NCI-H2171 (cell line): ENCODE data around the gene JARID2.

ENCODE experiments used
- DNase-seq: peaks from one replicate; lab custom pipeline; 2025; lab: John Stamatoyannopoulos, UW

JARID2 gene

DNA sequence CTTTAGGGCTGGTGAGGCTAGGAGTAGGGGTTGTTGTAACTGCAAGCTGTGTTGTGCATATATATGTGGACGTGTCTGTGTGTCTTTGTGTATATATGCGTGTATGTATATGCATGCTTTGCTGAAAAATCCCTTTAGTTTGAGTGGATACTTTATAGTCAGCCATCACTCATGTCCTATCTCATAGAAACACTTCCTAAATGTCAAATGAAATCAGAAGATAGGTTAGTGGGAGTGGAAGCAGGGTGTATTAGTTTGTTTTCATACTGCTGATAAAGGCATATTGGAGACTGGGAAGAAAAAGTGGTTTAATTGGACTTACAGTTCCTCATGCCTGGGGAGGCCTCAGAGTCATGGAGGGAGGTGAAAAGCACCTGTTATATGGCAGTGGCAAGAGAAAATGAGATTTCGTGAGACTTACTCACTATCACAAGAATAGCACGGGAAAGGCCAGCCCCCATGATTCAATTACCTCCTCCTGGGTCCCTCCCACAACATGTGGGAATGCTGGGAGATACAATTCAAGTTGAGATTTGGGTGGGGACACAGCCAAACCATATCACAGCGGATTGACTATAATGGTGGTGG lies 131.1 kb downstream of the JARID2 start:
- DNase-seq: no peak

DNA sequence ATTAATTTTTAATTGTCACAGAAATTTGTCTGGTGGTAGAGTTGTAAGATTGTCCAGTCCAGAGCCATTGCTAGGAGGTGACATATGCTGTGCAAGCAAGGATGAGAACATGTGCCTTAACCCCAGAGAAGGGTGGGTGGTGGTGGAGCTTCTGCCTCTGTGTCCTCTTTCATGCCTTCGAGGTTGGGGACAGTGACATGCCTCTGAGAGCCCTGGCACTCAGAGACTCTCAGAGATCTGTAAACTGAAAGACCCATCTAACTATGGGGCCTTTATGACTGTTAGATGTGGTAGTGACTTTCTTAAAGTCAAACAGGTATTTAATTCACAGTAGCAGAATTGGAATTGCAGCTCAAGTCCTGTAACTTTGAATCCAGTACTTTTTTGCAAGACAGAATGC lies 132.4 kb downstream of the JARID2 start:
- no peak for DNase-seq

DNA sequence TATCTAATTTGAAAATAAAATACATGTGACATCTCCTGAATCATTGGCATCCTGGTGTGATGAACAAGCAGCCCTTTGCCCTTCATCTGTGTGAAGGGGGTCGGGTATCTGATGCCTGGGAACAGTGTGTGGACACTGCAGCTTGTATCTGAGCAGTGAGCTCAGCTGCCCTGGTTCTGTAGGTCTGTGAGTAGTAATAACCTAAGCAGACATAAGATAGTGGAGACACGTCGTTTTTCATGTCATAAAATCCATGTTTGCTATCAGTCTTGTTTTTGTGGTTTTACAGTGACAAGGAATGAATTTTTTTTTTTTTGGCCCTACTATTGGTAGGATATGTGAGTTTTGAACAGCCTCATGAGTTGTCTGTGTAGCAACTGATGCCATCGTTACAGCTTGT lies 133.0 kb downstream of the JARID2 start:
- DNase-seq: no peak

DNA sequence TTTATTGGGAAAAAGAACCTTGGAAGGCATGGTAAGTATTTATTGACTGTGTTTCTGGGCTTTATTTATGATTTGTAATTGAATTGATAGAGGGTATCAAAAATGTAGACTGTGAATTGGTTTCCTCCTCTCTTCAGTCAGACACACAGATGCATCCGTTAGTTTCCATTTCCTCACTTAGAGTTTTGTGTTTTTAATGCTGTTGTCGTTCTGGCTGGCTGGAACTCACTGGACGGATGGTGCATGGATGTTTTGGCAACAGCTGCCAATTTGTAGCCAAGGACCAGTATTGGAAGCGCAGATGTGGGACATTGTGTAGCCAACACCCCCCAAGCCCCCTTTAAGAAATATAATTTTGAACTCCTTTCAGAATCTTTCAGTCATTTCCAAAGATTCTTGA lies 134.5 kb downstream of the JARID2 start:
- DNase-seq: no peak

DNA sequence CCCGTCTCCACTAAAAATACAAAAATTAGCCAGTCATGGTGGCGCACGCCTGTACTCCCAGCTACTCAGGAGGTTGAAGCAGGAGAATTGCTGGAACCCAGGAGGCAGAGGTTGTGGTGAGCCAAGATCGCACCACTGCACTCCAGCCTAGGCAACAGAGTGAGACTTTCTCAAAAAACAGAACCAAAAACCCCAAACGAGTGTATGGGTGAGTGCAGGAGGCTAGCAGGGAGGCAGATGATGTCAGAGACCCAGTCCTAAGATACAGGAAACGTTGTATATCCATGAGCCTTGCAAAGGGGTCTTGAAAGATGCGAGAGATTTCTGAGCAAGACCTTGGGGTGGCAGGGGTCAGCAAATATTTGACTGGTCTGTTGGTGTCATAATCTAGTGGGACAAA lies 136.2 kb downstream of the JARID2 start:
- DNase-seq: no peak

DNA sequence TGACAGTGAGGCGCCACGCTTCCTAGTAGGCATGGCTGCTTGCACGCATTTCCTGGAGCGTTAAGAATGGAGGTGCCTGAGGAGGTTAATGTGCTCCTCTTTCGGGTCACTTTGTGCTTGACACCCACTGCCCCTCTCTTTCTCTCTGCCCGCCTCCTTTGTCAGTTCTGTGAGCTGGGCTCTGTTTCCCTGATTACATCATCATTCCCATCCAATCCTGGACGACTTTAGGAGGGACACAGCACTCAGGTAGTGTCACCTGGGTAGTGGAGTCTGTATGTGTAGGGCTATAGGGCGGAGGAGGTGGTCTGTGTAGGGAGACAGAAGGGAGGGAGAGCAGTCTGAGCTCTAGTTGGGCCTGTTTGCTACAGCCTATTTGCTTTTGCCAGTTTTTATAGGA lies 136.8 kb downstream of the JARID2 start:
- DNase-seq: no peak

DNA sequence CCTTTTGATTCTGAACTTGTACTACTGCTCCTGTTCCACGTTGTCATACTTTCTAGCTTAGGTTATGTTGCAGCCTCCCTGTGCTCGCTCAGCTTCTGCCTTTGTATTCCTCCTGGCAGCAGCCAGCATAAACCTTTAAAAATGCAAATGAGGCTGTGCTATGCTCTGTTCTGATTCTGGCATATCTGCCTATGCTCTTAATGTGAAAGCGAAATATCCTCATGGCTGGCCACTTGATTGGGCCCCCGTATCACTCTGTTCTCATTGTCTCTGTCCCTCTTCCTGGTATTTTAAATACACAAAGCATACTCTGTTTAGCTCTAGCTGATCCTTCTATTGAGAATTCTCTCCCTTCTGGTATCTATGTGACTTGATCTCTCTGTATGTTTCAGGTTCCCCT lies 139.0 kb downstream of the JARID2 start:
- no peak for DNase-seq

DNA sequence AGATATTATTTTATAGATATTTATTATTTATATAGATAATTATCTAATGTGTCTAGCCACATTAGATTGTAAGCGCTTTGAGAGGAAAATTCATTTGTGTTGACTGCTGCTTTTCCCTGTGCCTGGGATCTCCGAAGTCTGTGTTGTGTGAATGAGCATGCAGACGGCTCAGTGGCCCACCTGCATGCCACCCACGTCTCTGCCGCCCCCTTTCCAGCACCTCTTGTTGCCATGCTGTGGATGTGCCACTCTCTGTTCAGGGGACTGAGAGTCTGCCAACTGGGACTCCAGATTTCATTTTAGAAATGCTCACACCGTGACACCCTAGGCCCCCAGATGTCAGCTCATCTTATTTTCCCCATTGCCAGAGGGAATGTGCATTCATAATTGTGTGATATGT lies 139.7 kb downstream of the JARID2 start:
- DNase-seq: no peak

DNA sequence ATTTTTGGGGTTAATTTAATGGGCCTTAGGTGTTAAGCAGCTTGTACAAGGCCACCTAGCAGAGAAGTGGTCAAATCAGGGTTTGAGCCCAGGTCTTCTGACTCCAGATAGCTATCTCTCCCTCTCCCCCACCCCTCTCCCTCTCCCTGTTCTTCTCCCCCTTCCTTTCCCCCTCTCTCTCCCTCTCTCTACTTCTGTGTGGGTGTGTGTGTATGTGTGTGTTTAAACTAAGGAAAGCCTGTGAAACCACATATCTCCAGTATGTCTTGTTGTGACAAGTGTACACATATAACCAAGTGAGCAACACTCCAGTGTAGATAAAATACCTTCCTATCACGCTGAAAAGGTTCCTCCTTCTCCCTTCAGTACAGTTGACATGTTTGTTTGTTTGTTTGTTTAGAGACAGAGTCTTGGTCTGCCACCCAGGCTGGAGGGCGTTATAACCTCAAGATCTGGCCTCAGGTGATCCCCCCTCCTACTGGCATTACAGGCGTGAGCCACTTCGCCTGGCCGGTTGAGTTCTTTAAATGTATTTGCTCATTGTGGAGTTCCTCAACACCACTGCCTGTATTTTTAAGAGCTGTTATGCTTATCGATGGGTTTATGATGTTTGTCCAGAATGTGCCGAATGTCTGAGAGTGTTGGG lies 140.4 kb downstream of the JARID2 start:
- DNase-seq: no peak

DNA sequence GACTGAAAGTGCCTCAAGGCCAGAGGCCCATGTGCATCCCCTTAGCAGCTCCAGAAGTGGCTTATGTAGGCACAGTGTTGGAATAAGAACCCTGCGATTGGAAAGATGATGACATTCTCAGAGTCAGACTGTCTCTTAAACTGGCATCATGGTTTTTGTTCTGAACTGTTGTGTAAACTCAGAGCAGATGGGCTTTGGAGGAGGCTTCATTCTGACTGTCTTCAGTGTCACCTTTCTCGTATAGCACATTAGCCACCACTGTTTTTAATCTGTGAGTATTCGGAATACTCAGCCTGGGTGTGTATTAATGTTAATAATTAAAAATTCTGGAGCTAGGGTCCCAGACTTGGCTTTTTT lies 140.9 kb downstream of the JARID2 start:
- DNase-seq: peak; percentile 58

DNA sequence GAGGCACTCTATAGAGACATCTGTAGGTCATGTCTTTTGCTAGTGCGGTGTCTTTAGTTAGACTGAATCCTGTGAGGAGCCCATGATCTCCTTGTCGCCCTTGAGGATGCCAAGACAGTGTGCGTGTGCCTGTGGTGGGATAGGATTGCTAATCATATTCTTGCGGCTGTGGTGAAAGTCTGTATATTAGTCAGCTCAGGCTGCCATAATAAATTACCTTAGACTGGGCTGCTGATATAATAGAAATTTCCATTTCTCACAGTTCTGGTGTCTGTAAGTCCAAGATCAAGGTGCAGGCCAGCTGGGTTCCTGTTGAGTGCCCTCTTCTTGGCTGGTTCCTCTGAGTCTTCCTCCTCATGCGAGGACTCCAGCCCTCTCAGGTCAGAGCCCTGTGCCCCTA lies 141.2 kb downstream of the JARID2 start:
- DNase-seq: no peak

DNA sequence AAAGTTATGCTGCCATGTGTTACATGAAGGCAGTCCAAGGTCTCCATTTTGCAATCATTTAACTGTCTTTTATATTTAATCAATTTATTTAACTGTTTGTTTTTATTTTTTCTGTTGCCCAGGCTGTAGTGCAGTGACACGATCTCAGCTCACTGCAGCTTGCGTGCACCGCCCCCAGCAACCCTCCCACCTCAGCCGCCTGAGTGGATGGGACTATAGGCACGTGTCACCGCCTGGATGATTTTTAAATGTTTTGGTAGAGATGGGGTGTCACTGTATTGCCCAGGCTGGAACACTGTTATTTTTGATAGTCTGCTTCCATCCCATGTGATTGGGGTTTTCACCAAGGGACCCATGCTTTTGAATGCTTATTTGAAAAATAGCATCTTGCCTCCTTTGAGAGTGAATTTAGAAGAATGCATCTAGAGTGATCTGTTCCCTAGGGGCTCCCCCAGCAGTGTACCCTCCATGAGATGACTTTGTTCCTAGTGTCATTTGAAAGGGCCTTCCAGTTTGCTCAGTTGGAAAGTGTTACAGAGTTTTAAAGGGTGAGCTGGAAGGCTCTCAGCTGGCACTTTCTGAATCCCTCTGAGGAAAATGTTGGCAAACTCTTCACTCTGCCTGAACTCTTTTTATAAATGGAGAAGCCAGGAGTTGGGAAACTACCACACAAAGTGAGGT lies 143.4 kb downstream of the JARID2 start:
- no peak for DNase-seq

DNA sequence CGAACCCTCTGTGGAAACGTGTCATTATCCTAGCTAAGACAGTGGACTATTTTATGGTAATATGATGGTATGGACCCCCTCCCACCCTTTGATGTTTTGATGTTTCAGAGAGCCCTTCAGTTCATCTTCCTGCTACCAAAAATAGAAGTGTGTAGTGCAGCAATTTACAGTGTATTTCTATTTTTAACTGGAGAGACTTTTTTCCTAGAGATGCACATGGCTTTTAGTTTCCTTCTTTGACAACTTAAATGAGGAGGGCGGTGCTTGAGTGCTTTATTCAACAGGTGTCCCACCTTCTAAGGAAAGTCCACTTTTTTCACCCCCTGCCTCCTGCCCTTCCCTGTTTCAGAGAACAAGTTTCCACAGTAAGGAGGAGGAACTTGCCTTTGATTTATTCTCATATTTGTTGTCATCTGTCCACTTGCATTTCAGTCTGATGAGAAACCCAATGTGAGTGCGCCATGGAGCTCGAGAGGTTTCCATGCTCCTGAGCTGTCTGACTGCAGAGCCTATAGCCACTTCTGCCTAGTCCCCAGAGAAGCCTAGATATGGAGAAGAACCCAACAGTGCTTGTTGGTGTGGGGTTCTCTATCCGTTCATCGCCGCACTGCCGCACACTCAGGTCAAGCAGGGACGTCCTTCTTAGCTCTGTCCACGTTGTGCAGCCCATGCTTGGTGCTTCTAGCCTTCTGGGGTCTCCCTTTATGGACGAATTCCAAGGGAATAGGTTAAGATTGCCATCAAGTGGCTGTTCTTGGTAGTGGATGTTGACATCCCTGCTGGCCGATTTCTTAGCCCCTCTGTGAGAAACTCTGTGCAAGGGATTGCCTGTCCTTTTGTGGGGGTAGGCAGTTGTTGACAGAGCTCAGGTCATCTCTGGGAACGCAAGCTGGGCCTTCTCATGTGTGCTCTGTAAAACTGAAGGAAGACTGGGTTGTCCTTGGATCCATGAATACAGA lies 144.2 kb downstream of the JARID2 start:
- peak; percentile 31 for DNase-seq

DNA sequence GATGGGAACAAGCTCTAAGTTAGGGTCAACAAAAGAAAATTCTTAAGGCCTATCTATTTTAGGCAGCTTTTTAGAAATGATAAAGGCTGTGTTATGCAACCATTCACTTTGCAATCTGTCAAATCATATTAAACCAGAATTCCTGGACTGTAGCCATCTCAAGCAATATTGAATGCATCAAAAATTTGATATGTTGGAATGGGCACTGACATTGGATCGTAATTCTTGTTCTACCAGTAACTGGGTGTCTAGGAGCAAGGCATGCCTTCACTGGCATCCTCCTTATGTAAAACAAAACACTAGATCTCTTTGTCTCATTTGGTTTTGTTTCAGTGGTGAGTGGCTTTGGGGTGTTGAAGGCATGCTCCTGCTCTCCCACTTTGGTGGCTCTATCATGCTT lies 145.6 kb downstream of the JARID2 start:
- DNase-seq: no peak

DNA sequence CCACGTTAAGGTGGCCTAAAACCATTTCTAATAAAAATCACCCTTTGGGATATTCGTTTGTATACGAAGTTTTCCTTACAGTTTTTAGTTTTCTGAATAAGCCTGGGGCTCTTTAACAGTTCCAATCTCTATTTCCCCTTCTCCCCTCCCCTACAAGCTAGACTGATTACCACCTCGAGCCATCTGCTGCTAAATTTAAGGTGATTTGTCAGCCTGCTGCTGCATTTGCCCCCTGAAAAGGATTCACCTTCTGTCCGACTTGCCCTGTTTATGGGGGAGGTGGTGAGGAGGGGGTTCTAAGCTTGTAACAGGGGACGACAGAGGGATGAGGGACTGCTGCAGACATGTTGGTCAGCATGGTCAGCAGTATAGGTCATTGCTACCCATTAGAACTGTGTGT lies 146.3 kb downstream of the JARID2 start:
- peak; percentile 58 for DNase-seq

DNA sequence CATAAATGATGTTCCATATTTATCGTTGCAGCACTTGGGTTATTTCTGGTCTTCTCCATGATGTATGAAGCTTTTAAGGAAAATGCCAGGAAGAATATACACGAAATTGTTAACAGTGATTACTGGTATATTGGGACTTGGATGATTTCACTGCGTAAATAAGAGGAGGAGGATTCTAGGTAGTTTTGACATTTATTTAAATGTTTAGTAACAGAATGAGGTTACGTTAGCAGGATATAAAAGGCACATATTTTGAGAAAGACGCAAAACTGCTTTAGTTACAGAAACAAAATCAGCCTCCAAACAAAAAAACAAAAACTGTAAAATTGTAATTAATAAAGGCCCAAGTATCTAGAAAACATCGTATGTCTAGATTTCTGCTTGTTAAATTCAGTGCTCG lies 147.7 kb downstream of the JARID2 start:
- DNase-seq: no peak

DNA sequence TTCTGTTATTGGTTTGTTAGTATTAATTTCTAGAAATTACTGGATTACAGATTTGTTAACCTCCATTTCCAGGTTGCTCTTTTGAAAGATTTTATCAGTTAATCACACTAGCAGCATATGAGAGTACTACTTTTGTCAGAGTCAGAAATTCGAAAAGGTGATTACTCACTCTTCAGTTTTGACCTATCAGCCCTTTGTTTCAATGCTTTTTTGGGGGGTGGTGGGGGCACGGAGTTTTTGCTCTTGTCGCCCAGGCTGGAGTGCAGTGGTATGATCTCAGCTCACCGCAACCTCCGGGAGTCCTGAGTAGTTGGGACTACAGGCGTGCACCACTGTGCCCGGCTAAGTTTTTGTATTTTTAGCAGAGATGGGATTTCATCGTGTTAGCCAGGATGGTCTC lies 149.2 kb downstream of the JARID2 start:
- DNase-seq: no peak

DNA sequence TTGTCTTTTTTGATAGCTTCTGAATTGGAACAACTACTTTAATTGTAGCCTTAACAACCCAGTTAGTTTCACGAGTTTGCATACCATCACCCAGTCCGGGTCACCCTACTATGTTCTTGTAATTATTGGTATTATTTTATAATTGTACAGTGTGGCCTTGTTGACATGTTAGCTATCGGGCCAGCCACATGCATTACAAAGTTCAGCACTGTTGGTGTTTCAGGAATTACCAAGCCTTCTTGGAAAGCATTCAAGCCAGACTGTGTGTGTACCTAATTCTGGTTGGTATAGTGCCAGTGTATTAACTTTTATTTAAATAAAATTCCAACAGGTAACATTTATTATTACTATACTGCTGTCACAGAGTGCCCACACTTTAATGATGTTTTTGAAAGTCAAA lies 150.9 kb downstream of the JARID2 start:
- DNase-seq: no peak

DNA sequence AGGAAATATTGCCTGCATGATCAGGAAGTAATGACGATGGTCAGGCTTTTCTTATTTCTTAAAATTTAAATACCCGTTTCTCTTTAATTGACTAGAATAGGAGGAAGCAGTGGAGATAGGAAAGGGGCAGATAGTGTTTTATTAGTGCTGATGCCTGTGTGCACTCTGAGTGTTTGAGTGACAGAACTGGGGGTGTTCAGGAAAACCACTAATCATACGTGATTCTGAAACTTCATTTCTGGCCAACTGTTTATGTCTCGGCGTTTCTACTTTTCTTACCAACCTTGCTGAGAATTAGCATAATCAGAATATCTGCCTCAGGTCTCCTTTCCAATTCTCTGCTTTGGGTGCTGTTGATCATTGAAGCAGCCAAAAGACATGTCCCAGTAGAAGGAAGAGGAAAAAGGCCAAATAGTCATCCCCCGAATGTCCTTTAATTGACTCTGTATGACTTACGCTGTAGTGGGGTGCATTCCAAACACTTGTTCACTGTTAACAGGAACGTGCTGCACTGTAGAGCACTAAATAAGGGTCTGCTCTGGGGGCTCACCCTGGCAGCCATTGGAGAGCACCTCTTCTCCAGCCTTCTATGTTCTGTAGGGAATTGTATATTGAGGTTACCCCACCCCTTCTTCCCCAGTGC lies 152.9 kb downstream of the JARID2 start:
- no peak for DNase-seq

DNA sequence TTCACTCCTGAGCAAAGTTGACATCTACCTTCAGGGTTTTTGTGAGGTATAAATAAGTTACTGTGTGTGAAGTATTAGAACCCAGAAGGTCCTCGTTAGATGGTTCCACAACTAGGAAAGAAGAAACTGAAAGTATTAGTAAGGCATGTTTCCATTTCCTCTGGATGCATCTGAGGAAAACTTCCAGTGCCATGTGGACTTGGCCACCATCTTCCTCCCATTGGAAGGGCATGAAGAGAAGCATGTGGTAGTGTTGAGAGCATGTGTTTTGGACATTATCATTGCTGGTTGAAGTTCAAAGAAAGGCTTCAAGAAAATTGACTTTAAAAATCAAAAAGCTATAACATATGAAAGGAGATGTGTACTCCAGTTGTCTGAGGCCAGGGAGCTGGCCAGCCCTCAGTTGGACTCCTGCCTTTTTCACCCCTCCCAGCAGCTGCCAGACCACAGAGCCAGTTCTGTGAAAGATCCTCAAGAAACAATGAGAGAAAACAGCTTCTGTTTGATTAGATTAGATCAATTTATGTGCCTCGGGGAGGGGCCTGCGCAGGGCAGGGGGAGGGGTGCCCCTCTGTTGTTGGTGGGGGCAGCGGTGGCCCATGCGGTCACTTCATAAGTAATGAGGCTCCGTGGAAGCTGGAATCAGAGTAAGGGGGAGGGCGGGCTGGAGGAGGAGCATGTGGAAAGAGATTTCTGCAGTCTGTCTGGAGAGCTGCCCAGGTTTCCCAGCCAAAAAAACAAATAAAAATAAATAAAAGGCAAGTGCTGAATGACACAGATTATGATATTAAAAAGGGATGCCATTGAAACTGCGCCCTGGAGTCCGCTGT lies 154.0 kb downstream of the JARID2 start:
- peak; percentile 34 for DNase-seq

DNA sequence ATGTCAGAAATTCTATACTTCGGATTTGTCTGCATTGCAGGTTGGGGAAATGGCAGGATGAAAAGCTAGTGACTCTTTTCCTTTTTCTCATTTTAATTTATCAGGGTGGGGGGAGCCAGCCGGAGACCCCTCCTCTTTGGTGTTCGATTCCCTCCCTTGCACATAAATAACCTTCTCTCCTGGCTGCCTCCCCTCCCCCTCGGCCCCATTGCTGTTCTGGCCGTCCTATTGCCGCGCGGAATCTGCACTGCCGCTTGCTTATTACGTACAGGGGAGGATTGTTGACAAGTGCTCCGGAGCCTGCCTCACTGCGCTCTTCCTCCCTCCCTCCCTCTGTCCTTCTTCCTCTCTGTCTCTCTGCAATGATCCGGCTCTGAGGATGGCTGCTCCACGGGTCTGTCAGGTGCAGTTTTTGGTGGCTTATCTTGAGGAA lies 154.7 kb downstream of the JARID2 start:
- peak; percentile 32 for DNase-seq
